ENCODE results near the gene SEBOX.

- TF ChIP-seq CTCF (IDR thresholded peaks at IDR 0.05; ENCODE audit: low read length) (no peak), EZH2phosphoT487 (IDR thresholded peaks at IDR 0.05; ENCODE audit: low read length) (no peak), EZH2 (optimal IDR thresholded peaks at IDR 0.05; ENCODE audit: low read depth, low read length) (no peak)
Observed at GRCh38 chr17:28319598-28319935, 45.4 kb downstream of the SEBOX start.
